SK-N-SH (cell line): ENCODE results near the gene RABL2A. TPM values are rescaled to one million over a fixed set of nuclear protein-coding genes. Genes with fewer than 3 reads are reported as not detected.
"Not testable (repeated sequence)": the region's sequence is repeated elsewhere in the genome, so short reads cannot be mapped to it uniquely, and the experiment has no call there.

Source experiments
- CTCF ChIA-PET: fragments of 300-600, 350-600 bp; formaldehyde crosslinking; extraction: SDS; loops from one replicate; lab custom pipeline; 2021; lab: Yijun Ruan, JAX
- POLR2A ChIA-PET: fragments of 350-600 bp; sonication (Branson Sonifier 250); formaldehyde crosslinking; extraction: SDS; loops from one replicate; lab custom pipeline; 2020; ENCODE audit warnings: antibody characterized with exemption, inconsistent platforms; lab: Yijun Ruan, JAX
- DNase-seq: peaks from one replicate; pipeline ENCODE4 v3.0.0; 2012
- H2AFZ ChIP-seq: fragments of 200-600 bp; sonication (generic); 2 replicates; pipeline ENCODE4 v1.8.1; 2016; ENCODE audit warnings: antibody characterized with exemption, mild to moderate bottlenecking, low read depth
- H3F3A ChIP-seq: fragments of 200-600 bp; sonication (generic); replicated peaks from 2 replicates; pipeline ENCODE3; 2016; ENCODE audit warnings: antibody characterized with exemption, mild to moderate bottlenecking; ENCODE audit not compliant: insufficient read depth
- H3K27ac ChIP-seq, 2 experiments: fragments of 200-500 bp in 1 of 2; fragments of 200-600 bp in 1 of 2; sonication (Bioruptor generic) in 1 of 2; sonication (generic), shearing (Covaris generic) in 1 of 2; 2 replicates each; pipeline versions ENCODE4 v1.5.1 to v1.6.1; 2014 to 2016; ENCODE audit warnings: low read depth in 2 of 2, inconsistent platforms in 1 of 2, low read length in 1 of 2, mild to moderate bottlenecking in 1 of 2, mixed read lengths in 1 of 2
- H3K27me3 ChIP-seq: fragments of 200-600 bp; sonication (generic), shearing (Covaris generic); 2 replicates; pipeline ENCODE4 v1.6.1; 2016; ENCODE audit warnings: mixed run types; ENCODE audit not compliant: insufficient read depth
- H3K36me3 ChIP-seq, 2 experiments: fragments of 200-500 bp in 1 of 2; fragments of 200-600 bp in 1 of 2; sonication (Bioruptor generic) in 1 of 2; sonication (generic) in 1 of 2; replicated peaks in 1 of 2; 2 replicates each; pipeline versions ENCODE3 to v1.5.1; 2014 to 2016; ENCODE audit warnings: low read length in 1 of 2, mild to moderate bottlenecking in 1 of 2; ENCODE audit not compliant: insufficient read depth in 2 of 2, control insufficient read depth in 1 of 2
- H3K4me1 ChIP-seq, 2 experiments: fragments of 200-500 bp in 1 of 2; fragments of 200-600 bp in 1 of 2; sonication (Bioruptor generic) in 1 of 2; sonication (generic), shearing (Covaris generic) in 1 of 2; 2 replicates each; pipeline versions ENCODE4 v1.5.1 to v1.6.1; 2014 to 2016; ENCODE audit warnings: low read depth in 1 of 2, low read length in 1 of 2, mixed run types in 1 of 2; ENCODE audit not compliant: insufficient read depth in 2 of 2, control insufficient read depth in 1 of 2
- H3K4me2 ChIP-seq: fragments of 200-600 bp; sonication (generic), shearing (Covaris generic); 2 replicates; pipeline ENCODE4 v1.6.1; 2017; ENCODE audit warnings: mixed run types
- H3K4me3 ChIP-seq, 2 experiments: fragments of 200-500 bp in 1 of 2; fragments of 200-600 bp in 1 of 2; sonication (Bioruptor generic) in 1 of 2; sonication (generic), shearing (Covaris generic) in 1 of 2; 2 replicates each; pipeline versions ENCODE4 v1.5.1 to v1.8.1; 2014 to 2016; ENCODE audit warnings: low read depth in 2 of 2, inconsistent platforms in 1 of 2, low read length in 1 of 2, mild to moderate bottlenecking in 1 of 2, mixed read lengths in 1 of 2, moderate library complexity in 1 of 2
- H3K79me2 ChIP-seq: fragments of 200-600 bp; sonication (generic); 2 replicates; pipeline ENCODE4 v1.8.1; 2017; ENCODE audit warnings: mild to moderate bottlenecking; ENCODE audit not compliant: insufficient read depth
- H3K9ac ChIP-seq: fragments of 200-600 bp; sonication (generic); 2 replicates; pipeline ENCODE4 v1.6.1; 2017; ENCODE audit warnings: mixed run types
- H3K9me2 ChIP-seq: fragments of 200-600 bp; sonication (generic); 2 replicates; pipeline ENCODE4 v1.6.1; 2017; ENCODE audit warnings: mixed run types
- H3K9me3 ChIP-seq: fragments of 200-600 bp; sonication (generic); 2 replicates; pipeline ENCODE4 v1.6.1; 2017; ENCODE audit warnings: mixed run types, mild to moderate bottlenecking, moderate library complexity
- H4K20me1 ChIP-seq: fragments of 200-600 bp; sonication (generic); 2 replicates; pipeline ENCODE4 v1.6.1; 2017; ENCODE audit warnings: mild to moderate bottlenecking, mixed run types; ENCODE audit not compliant: insufficient read depth
- CHD2 ChIP-seq: fragments of 150-350 bp; IDR thresholded peaks from 2 replicates; pipeline ENCODE4 v1.6.1; 2018; ENCODE audit warnings: low read length; ENCODE audit not compliant: partially characterized antibody
- ELF1 ChIP-seq: IDR thresholded peaks from 2 replicates; pipeline ENCODE4 v1.4.0; 2012
- GABPA ChIP-seq: IDR thresholded peaks from 2 replicates; pipeline ENCODE4 v1.4.0; 2012; ENCODE audit warnings: low read depth, mild to moderate bottlenecking
- POLR2AphosphoS5 ChIP-seq: IDR thresholded peaks from 2 replicates; pipeline ENCODE4 v1.6.1; 2012; ENCODE audit warnings: low read depth, low read length
- REST ChIP-seq: IDR thresholded peaks from 2 replicates; pipeline ENCODE4 v1.6.1; 2012; ENCODE audit warnings: mild to moderate bottlenecking, low read depth, low read length, moderate library complexity
- SIN3A ChIP-seq: IDR thresholded peaks from 2 replicates; pipeline ENCODE4 v1.6.1; 2012; ENCODE audit warnings: low read depth, mild to moderate bottlenecking, low read length, moderate library complexity, borderline replicate concordance
- TAF1 ChIP-seq: IDR thresholded peaks from 2 replicates; pipeline ENCODE4 v1.6.1; 2012; ENCODE audit warnings: low read depth, mild to moderate bottlenecking, low read length, moderate library complexity, borderline replicate concordance
- WGBS: methylation state at CpG from one replicate; pipeline ENCODE4 v1.1.6; 2017; ENCODE audit warnings: low lambda C conversion rate; 5-methylcytosine and 5-hydroxymethylcytosine counted together
- polyA plus RNA-seq, 3 experiments: library from polyadenylated mRNA; depleted of rRNA; stranded (reverse); fragments of >200 nt; gene quantifications; 2 replicates each; pipeline ENCODE4 v1.2.3, GENCODE V29; 2012
- TF ChIP-seq, protein P1 (sequence below): IDR thresholded peaks from 2 replicates; pipeline ENCODE4 v1.4.0; 2012; ENCODE audit warnings: low read depth, borderline replicate concordance
- TF ChIP-seq, protein P2 (sequence below): IDR thresholded peaks from 2 replicates; pipeline ENCODE4; 2012
- TF ChIP-seq, protein P3 (sequence below): IDR thresholded peaks from 2 replicates; pipeline ENCODE4 v1.4.0; 2012; ENCODE audit warnings: low read depth

RABL2A gene
- polyA plus RNA-seq, 1 of the 3 experiments (the other 2 are of a cell fraction) = 26.4 TPM

DNA sequence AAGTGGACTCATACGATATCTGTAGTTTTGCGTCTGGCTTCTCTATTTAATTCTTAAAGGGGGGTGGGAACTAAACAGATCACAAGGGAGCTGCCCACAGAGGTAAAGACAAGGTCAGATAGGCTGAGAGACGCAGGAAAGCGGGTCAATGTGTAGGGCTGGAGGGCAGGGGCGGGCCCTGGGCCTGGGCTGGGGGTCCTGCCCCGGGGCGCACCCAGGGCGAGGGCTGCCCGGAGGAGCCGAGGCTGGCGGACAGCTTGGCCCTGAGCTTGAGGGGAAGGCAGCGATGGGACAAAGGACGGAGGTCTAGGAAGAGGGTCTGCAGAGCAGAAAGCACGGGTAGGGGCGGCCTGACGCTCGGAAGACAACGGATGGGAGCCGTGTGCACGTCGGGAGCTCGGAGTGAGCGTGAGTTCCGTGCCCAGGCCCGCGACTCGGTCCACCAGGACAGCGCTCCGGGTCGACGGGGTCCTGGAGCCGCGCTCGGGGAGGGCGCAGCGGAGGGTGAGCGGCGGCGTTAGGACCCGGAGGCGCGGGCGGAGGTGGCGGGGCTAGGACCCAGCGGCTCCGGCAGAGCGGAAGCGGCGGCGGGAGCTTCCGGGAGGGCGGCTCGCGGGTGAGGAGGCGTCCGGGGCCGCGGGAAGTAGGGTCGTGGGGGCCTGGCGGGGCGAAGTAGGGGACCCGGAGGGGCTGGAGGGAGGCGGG lies 43.4 kb upstream of the RABL2A start:
- H3K27me3 ChIP-seq, DNase-seq, H3K79me2 ChIP-seq, CTCF ChIA-PET, H3K36me3 ChIP-seq, H3K9me2 ChIP-seq, POLR2A ChIA-PET, H3K4me1 ChIP-seq, H3K9me3 ChIP-seq, H4K20me1 ChIP-seq, H3F3A ChIP-seq: not testable (repeated sequence)
- Histone ChIP-seq H2AFZ (peak overlapping the region; percentile 81), H3K9ac (peak overlapping the region; percentile 74), H3K27ac (peak overlapping the region; percentile 22 to 81; a peak in 2 of 4 replicates), H3K4me3 (peak overlapping the region; percentile 52 to 74), H3K4me2 (peak overlapping the region; percentile 99)
- 2% methylated on average over 40 of the region's 63 CpGs for WGBS
- TF ChIP-seq CHD2 (peak; percentile 52), REST (peak; percentile 57; the same call in 1 of the 2 replicates), GABPA (peak; percentile 81), TAF1 (peak; percentile 89), ELF1 (peak; percentile 69), SIN3A (peak; percentile 79; the same call in 1 of the 2 replicates), POLR2AphosphoS5 (peak; percentile 44; the same call in 1 of the 2 replicates)
- TF ChIP-seq, protein P1, sequence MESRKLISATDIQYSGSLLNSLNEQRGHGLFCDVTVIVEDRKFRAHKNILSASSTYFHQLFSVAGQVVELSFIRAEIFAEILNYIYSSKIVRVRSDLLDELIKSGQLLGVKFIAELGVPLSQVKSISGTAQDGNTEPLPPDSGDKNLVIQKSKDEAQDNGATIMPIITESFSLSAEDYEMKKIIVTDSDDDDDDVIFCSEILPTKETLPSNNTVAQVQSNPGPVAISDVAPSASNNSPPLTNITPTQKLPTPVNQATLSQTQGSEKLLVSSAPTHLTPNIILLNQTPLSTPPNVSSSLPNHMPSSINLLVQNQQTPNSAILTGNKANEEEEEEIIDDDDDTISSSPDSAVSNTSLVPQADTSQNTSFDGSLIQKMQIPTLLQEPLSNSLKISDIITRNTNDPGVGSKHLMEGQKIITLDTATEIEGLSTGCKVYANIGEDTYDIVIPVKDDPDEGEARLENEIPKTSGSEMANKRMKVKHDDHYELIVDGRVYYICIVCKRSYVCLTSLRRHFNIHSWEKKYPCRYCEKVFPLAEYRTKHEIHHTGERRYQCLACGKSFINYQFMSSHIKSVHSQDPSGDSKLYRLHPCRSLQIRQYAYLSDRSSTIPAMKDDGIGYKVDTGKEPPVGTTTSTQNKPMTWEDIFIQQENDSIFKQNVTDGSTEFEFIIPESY = 0 out of 2 replicates have a peak, but pooled peaks have one; percentile 25
- TF ChIP-seq, protein P2, sequence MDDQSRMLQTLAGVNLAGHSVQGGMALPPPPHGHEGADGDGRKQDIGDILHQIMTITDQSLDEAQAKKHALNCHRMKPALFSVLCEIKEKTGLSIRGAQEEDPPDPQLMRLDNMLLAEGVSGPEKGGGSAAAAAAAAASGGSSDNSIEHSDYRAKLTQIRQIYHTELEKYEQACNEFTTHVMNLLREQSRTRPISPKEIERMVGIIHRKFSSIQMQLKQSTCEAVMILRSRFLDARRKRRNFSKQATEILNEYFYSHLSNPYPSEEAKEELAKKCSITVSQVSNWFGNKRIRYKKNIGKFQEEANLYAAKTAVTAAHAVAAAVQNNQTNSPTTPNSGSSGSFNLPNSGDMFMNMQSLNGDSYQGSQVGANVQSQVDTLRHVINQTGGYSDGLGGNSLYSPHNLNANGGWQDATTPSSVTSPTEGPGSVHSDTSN = peak; percentile 38
- TF ChIP-seq, protein P3, sequence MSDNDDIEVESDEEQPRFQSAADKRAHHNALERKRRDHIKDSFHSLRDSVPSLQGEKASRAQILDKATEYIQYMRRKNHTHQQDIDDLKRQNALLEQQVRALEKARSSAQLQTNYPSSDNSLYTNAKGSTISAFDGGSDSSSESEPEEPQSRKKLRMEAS = 0 out of 2 replicates have a peak, but pooled peaks have one; percentile 26

- H3F3A ChIP-seq, H4K20me1 ChIP-seq, H3K27me3 ChIP-seq, H3K9me2 ChIP-seq, CTCF ChIA-PET, H3K79me2 ChIP-seq, H3K9me3 ChIP-seq, H3K36me3 ChIP-seq, H3K4me1 ChIP-seq, POLR2A ChIA-PET, H2AFZ ChIP-seq, DNase-seq: not testable (repeated sequence)
- H3K4me3 ChIP-seq = peak overlapping the region; percentile 53 to 61
- peak overlapping the region; percentile 78 for H3K9ac ChIP-seq
- H3K27ac ChIP-seq = peak overlapping the region in 1 of 2 experiments; percentile 28; a peak in 2 of 4 replicates
- 10% methylated on average over 9 of the region's 47 CpGs for WGBS
- peak overlapping the region; percentile 99 for H3K4me2 ChIP-seq
Measured at GRCh38 chr2:113584311-113585092, 42.6 kb upstream of the RABL2A start.
